HepG2 (cell line): ENCODE data around the gene DLL4. TPM values are rescaled to one million over a fixed set of nuclear protein-coding genes. Genes with fewer than 3 reads are reported as not detected.

Experiments used
- BRD4 ChIP-seq: sonication (generic); formaldehyde crosslinking; IDR thresholded peaks from 2 replicates; pipeline ENCODE4 v1.4.0; 2020; ENCODE audit warnings: missing genetic modification reagents
- ELF1 ChIP-seq: sonication (generic); formaldehyde crosslinking; IDR thresholded peaks from 2 replicates; pipeline ENCODE4 v1.4.0; 2020; ENCODE audit warnings: missing genetic modification reagents
- GTF3A ChIP-seq: sonication (generic); formaldehyde crosslinking; conservative IDR thresholded peaks from 2 replicates; pipeline ENCODE4 v1.4.0; 2020; ENCODE audit warnings: mild to moderate bottlenecking, missing genetic modification reagents
- HHEX ChIP-seq: IDR thresholded peaks from 2 replicates; pipeline ENCODE4 v1.6.1; 2016; ENCODE audit warnings: control low read depth
- HNRNPUL1 ChIP-seq: fragments of 200-400 bp; formaldehyde crosslinking; IDR thresholded peaks from 2 replicates; pipeline ENCODE4 v1.6.1; 2017; ENCODE audit warnings: low read depth, mild to moderate bottlenecking, low read length, moderate library complexity
- HOXA3 ChIP-seq: sonication (generic); formaldehyde crosslinking; IDR thresholded peaks from 2 replicates; pipeline ENCODE4 v1.5.0; 2020; ENCODE audit warnings: missing genetic modification reagents
- MLLT10 ChIP-seq: sonication (generic); formaldehyde crosslinking; IDR thresholded peaks from 2 replicates; pipeline ENCODE4 v1.4.0; 2020; ENCODE audit warnings: missing genetic modification reagents
- ZNF775 ChIP-seq: sonication (generic); formaldehyde crosslinking; IDR thresholded peaks from 2 replicates; pipeline ENCODE4 v1.4.0; 2020; ENCODE audit warnings: missing genetic modification reagents, mild to moderate bottlenecking, moderate library complexity, borderline replicate concordance
- ZNF781 ChIP-seq: sonication (generic); formaldehyde crosslinking; IDR thresholded peaks from 2 replicates; pipeline ENCODE4 v1.5.1; 2020; ENCODE audit warnings: borderline replicate concordance, mild to moderate bottlenecking, missing genetic modification reagents; ENCODE audit errors: not compliant biosample characterization
- polyA plus RNA-seq, 8 experiments: library from polyadenylated mRNA; depleted of rRNA in 3 of 8; stranded (reverse) in 7 of 8; unstranded in 1 of 8; fragments of >200 nt; fragmentation: Illumina TruSeq in 4 of 8; extraction: Trizol in 4 of 8; gene quantifications; 2 replicates each; pipeline versions ENCODE4 v1.2.1 to v1.2.3, GENCODE V29; 2011 to 2016; ENCODE audit warnings: low read depth in 4 of 8, missing spikeins in 1 of 8, mixed read lengths in 1 of 8; ENCODE audit not compliant: insufficient read depth in 1 of 8
- total RNA-seq, 5 experiments: library from RNA; depleted of rRNA; stranded (reverse); fragments of >200 nt; fragmentation: Illumina TruSeq; extraction: Trizol; gene quantifications; 2 replicates each; pipeline ENCODE4 v1.2.3, GENCODE V29; 2016; ENCODE audit warnings: low read depth in 1 of 5
- TF ChIP-seq, protein P1 (sequence below): IDR thresholded peaks from 2 replicates; pipeline ENCODE4 v1.6.1; 2016; ENCODE audit warnings: missing biosample characterization, missing genetic modification reagents, low read depth
- TF ChIP-seq, protein P2 (sequence below): sonication (generic); formaldehyde crosslinking; IDR thresholded peaks from 2 replicates; pipeline ENCODE4 v1.4.0; 2020; ENCODE audit warnings: mild to moderate bottlenecking, missing genetic modification reagents
- TF ChIP-seq, protein P3 (sequence below): sonication (generic); formaldehyde crosslinking; IDR thresholded peaks from 2 replicates; pipeline ENCODE4 v1.5.1; 2020; ENCODE audit warnings: mild to moderate bottlenecking, missing genetic modification reagents
- TF ChIP-seq, protein P4 (sequence below): sonication (generic); formaldehyde crosslinking; IDR thresholded peaks from 2 replicates; pipeline ENCODE4 v1.5.0; 2020; ENCODE audit warnings: mild to moderate bottlenecking, missing genetic modification reagents

DLL4 gene
- total and polyA plus RNA-seq, 2 of the 13 experiments (the other 11 are each of a cell fraction or from before 2014, with no cell fraction given), result 0.20 to 0.25 TPM

DNA sequence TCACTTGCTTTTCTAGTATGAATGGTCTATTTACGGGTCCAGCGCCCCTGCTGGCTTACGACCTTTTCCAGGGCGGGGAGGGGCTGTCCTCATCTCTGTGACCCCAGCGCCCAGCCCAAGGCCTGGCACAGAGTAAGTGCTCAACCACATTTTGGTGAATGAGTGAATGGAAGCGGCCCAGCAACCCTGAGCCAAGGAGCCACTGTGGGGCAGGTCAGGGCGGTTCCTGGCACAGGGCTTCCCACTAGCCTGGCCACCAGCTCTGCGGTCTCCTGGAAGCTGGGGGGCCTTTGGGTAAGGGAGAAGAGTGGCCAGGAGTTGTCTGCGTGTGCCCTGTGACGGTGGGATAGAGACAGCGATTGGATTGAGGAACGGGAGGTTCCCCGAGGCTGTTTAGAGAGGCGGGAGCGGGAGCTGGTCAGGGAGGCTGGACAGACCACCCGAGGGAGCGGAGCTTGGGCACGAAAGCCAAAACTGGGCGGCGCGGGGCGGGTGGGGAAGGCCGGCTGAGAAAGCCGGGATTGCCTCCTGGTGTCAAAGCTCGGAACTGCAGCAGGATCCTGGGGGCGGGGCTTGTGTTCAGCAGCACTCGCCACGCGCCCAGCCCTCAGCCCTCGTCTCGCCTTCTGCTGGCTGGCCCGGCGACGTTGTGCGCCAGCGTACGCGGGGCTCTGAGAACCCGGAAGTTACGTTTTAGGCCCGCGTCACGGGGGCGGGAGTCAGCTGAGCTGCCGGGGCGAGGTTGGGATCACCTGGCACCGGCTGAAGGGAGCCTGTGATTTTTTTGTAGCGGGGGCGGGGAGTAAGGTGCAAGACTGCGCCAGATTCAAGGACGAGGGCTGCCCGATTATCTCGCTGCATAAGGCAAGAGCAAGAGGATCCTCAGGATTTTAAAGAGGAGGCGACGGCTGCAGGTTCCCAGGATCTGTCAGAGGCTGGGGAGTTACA is 35.1 kb upstream of the DLL4 start, which contains the start of gene VPS18 (continued):
- TF ChIP-seq MLLT10 (CRISPR knock-in tag) (no peak), HOXA3 (CRISPR knock-in tag) (peak; percentile 94), GTF3A (0 out of 2 replicates have a peak, but pooled peaks have one; percentile 34), HHEX (CRISPR knock-in tag) (no peak), HNRNPUL1 (no peak), ZNF781 (CRISPR knock-in tag) (no peak), ZNF775 (CRISPR knock-in tag) (no peak), BRD4 (CRISPR knock-in tag) (peak; percentile 12; the same call in 1 of the 2 replicates), ELF1 (CRISPR knock-in tag) (peak; percentile 96)
- TF ChIP-seq, protein P1, sequence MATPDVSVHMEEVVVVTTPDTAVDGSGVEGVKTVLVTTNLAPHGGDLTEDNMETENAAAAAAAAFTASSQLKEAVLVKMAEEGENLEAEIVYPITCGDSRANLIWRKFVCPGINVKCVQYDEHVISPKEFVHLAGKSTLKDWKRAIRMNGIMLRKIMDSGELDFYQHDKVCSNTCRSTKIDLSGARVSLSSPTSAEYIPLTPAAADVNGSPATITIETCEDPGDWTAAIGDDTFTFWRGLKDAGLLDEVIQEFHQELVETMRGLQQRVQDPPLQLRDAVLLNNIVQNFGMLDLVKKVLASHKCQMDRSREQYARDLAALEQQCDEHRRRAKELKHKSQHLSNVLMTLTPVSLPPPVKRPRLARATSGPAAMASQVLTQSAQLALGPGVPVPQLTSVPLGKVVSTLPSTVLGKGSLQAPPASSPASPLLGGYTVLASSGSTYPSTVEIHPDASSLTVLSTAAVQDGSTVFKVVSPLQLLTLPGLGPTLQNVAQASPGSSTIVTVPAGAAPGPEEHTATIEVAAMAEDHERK, result peak; percentile 88
- TF ChIP-seq, protein P2, sequence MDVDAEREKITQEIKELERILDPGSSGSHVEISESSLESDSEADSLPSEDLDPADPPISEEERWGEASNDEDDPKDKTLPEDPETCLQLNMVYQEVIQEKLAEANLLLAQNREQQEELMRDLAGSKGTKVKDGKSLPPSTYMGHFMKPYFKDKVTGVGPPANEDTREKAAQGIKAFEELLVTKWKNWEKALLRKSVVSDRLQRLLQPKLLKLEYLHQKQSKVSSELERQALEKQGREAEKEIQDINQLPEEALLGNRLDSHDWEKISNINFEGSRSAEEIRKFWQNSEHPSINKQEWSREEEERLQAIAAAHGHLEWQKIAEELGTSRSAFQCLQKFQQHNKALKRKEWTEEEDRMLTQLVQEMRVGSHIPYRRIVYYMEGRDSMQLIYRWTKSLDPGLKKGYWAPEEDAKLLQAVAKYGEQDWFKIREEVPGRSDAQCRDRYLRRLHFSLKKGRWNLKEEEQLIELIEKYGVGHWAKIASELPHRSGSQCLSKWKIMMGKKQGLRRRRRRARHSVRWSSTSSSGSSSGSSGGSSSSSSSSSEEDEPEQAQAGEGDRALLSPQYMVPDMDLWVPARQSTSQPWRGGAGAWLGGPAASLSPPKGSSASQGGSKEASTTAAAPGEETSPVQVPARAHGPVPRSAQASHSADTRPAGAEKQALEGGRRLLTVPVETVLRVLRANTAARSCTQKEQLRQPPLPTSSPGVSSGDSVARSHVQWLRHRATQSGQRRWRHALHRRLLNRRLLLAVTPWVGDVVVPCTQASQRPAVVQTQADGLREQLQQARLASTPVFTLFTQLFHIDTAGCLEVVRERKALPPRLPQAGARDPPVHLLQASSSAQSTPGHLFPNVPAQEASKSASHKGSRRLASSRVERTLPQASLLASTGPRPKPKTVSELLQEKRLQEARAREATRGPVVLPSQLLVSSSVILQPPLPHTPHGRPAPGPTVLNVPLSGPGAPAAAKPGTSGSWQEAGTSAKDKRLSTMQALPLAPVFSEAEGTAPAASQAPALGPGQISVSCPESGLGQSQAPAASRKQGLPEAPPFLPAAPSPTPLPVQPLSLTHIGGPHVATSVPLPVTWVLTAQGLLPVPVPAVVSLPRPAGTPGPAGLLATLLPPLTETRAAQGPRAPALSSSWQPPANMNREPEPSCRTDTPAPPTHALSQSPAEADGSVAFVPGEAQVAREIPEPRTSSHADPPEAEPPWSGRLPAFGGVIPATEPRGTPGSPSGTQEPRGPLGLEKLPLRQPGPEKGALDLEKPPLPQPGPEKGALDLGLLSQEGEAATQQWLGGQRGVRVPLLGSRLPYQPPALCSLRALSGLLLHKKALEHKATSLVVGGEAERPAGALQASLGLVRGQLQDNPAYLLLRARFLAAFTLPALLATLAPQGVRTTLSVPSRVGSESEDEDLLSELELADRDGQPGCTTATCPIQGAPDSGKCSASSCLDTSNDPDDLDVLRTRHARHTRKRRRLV (CRISPR knock-in tag), result no peak
- TF ChIP-seq, protein P3, sequence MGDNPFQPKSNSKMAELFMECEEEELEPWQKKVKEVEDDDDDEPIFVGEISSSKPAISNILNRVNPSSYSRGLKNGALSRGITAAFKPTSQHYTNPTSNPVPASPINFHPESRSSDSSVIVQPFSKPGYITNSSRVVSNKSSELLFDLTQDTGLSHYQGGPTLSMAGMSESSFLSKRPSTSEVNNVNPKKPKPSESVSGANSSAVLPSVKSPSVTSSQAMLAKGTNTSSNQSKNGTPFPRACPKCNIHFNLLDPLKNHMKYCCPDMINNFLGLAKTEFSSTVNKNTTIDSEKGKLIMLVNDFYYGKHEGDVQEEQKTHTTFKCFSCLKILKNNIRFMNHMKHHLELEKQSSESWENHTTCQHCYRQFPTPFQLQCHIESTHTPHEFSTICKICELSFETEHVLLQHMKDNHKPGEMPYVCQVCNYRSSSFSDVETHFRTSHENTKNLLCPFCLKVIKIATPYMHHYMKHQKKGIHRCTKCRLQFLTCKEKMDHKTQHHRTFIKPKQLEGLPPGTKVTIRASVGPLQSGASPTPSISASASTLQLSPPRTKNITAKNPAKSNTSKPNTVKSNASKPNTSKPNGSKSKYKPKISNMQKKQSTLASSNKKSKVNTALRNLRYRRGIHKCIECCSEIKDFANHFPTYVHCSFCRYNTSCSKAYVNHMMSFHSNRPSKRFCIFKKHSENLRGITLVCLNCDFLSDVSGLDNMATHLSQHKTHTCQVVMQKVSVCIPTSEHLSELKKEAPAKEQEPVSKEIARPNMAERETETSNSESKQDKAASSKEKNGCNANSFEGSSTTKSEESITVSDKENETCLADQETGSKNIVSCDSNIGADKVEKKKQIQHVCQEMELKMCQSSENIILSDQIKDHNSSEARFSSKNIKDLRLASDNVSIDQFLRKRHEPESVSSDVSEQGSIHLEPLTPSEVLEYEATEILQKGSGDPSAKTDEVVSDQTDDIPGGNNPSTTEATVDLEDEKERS (CRISPR knock-in tag), result no peak
- TF ChIP-seq, protein P4, sequence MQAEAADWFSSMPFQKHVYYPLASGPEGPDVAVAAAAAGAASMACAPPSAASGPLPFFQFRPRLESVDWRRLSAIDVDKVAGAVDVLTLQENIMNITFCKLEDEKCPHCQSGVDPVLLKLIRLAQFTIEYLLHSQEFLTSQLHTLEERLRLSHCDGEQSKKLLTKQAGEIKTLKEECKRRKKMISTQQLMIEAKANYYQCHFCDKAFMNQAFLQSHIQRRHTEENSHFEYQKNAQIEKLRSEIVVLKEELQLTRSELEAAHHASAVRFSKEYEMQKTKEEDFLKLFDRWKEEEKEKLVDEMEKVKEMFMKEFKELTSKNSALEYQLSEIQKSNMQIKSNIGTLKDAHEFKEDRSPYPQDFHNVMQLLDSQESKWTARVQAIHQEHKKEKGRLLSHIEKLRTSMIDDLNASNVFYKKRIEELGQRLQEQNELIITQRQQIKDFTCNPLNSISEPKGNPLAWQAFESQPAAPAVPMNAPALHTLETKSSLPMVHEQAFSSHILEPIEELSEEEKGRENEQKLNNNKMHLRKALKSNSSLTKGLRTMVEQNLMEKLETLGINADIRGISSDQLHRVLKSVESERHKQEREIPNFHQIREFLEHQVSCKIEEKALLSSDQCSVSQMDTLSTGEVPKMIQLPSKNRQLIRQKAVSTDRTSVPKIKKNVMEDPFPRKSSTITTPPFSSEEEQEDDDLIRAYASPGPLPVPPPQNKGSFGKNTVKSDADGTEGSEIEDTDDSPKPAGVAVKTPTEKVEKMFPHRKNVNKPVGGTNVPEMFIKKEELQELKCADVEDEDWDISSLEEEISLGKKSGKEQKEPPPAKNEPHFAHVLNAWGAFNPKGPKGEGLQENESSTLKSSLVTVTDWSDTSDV (CRISPR knock-in tag), result peak; percentile 69; the same call in 1 of the 2 replicates
